Activated naive CD8-positive, alpha-beta T cell treated with anti-CD3 and anti-CD28 coated beads, Interleukin-2, amount 50 U/mL, for 16 hours (primary cell): ENCODE results near the gene NEURL1.

ENCODE experiments used
- DNase-seq: peaks from one replicate; pipeline ENCODE4 v3.0.0-alpha.2; 2020; ENCODE audit warnings: low read depth, low spot score

Gene NEURL1

DNA sequence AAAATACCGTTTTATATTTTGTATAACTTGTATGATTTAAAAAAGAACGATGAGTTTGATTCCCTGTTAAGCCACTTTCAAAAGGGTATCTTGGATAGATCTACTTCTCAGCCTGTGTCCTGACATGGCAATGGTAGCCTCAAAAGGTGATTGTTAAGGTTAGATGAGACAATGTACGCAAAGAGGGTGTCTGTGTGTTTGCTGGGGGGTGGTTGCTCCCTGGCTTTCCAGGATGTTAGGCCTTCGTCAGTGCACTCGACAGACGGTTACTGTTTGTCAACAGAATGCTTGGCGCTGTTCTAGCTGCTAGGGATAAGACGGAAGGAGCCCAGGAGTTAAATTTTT is 90.3 kb downstream of the NEURL1 start:
- DNase-seq, result no peak

DNA sequence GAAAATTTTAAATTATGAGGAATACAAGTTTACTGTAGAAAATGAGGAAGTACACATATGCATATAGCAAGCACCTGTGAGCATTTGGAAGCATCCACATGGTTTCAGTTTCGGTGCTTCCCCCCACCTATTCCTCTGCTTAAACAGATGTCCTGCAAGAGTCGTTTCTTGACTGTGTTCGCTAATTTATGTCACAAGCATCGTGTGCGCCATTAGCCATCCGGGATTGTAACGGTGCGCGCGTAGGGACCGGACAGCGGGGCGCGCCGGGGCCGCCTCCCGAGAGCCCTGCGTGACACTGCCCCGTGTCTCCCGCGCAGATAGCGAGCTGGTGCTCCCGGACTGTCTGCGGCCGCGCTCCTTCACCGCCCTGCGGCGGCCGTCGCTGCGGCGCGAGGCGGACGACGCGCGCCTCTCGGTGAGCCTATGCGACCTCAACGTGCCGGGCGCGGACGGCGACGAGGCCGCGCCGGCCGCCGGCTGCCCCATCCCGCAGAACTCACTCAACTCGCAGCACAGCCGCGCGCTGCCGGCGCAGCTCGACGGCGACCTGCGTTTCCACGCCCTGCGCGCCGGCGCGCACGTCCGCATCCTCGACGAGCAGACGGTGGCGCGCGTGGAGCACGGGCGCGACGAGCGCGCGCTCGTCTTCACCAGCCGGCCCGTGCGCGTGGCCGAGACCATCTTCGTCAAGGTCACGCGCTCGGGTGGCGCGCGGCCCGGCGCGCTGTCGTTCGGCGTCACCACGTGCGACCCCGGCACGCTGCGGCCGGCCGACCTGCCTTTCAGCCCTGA is 90.9 kb downstream of the NEURL1 start:
- no peak for DNase-seq

- no peak for DNase-seq
Observed at GRCh38 chr10:103585011-103585405, 91.5 kb downstream of the NEURL1 start.

DNA sequence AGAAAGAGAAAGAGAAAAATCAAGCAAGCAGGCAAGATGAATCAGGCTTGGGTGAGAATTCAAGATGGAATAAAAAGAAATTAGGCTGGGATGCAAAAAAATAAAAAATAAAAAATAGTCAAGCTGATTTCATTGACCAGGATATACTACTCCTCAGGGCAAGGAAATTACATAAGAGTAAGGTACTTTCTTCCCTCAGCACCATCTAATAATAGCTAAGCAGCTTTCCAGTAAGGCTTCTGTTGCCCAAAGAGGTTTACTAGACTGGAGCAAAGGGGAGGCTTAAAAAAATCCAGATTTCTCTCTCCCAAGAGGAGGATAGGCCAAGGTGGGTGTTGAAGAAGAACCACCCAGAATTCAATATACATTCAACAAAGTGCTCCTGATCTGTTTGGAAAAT is 93.6 kb downstream of the NEURL1 start:
- no peak for DNase-seq

DNA sequence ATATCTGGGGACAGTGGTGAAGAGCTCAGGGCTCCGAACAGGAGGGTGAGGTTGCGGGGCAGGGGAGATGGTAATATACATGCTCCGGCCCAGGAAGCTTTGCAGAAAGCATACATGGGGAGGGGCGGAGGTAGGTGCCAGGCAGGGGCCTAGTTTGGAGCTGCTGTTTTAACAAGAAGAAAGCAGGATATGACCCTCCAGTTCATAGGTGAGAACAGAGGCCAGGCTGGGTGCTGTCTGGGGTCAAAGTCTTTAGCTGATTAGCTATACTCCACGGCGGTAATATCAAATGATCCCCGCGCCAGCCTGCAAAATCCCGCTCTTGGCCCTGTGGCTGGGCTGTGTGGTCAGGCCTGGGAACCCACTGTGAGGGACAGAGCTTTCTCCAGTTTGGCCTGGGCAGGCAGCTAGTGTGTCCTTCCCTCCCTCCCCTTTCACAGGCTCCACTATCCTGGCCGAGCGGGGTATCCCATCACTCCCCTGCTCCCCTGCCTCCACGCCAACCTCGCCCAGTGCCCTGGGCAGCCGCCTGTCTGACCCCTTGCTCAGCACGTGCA is 95.6 kb downstream of the NEURL1 start:
- DNase-seq, result no peak

- DNase-seq, result no peak
Observed at GRCh38 chr10:103590060-103590459, 96.6 kb downstream of the NEURL1 start.

- no peak for DNase-seq
Observed at GRCh38 chr10:103590744-103591291, 97.3 kb downstream of the NEURL1 start.

DNA sequence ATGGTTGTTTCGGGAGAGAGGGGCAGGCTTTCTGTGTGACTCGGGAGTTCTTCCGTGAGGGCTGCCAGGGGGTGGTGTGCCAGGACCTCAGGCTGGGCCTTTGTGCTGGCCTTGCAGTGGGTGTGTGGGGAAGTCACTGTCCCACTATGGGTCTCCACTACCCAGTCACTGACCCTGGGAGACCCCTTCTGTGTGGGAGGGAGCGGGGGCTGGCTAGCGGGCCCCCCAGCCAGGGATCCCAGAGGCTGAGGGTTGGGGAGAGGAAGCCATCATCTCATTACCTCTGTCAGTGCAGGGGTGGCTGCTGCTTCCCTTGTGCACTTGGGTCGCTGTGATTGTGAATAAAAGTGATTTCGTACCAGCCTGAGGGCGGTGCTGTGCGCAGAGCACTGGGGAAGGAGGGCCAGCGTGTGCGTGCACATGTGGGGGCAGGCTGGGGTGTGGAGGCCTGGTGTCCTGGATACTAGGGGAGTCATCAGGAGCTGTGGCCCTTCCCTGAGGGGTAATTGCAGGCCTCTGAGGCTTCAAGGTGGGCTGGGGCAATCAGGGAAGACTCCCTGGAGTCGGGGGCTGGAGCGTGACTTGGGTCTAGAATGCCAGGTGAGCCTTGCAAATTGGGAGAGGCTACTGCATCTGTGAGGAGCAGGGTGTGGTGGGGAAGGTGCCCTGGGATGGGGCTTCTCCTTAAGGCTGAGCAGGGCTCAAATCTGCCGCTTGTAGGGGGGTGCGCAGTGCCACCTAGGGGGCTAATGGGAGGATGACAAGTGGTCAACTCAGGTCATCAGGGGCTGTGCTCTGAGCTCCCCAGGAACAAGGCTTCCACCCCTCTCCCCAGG is 98.9 kb downstream of the NEURL1 start:
- no peak for DNase-seq

DNA sequence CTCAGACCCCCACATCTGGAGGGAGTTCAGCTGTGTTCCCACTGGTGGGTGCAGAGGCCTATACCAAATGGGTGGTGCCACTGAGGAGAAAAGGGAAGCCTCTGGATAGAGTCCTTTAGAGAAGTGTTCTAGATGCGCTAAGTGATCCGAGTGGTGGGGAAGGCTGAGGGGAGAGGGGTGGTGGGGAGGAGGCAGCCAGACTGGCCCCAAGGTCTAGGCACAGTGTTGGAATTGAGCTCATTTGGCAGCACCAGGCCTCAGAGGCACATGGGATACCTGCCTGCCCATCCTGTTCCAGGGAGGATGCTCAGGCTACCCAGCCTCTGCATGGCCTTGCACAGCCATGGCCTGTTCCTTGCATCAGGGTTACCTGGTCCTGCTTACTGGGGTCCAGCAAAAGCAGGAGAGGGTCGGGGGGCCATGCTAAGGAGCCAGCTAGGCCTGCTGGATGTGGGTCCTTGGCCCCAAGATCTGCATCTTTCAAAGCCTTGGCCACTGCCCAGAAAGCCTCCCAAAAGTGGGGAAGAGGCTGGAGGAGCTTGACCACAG is 99.6 kb downstream of the NEURL1 start:
- no peak for DNase-seq

DNA sequence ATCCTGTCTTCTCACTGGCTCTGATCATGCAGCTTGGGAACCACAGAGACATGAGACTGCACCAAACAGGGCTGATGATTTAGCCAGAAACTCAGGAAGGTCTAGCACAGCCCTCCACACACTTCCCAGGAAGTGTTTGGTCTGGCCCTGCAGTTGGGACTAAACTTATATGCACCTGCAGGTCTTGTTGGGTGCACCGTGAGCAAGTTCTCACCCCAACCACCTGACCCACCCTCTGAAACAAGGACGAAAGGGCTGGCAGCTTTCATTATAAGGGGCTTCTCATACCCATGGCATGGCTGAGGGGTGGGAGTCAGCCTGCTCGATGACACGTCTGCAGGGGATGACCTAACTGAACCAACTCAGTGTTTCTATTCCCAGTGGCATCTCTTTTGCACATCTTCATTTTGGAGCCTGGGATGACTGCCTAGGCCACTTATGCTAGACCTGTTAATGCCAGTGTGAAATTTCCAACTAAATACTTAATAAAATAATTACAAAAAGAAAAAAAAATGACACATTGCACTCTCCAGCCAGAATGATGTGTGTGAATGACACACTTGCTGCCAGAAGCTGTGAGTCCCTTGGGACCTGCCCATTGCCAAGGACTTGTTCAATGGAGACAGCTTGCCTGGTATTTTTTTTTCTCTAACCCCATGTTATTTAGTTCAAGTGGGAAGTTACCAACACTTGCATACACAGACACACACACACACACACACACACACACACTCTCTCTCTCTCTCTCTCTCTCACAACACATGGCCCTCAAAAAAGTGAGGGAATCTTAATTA is 102.6 kb downstream of the NEURL1 start:
- no peak for DNase-seq

GRCh38 chr10:103597003-103597402 is 103.5 kb downstream of the NEURL1 start:
- DNase-seq, result no peak

- no peak for DNase-seq
Observed at GRCh38 chr10:103598654-103599115, 105.2 kb downstream of the NEURL1 start.

DNA sequence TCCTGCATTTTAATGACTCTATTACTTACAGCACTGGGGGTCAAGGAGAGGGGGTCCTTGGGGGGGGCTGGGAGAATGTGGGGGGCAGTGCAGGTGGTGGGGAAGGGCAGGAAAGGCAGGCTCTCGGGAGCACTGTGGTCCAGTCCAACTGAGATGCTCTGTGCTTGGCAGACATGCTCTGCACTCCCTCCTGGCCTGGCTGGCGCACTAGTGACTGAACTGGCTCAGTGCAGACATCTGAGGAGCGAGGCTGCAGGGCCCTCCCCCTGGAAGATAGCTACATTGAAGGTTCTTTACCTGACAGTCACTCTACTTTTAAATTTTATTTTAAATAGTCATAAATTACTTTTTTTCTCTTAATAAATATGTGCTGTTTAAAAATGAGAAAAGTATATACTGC is 105.7 kb downstream of the NEURL1 start:
- no peak for DNase-seq

DNA sequence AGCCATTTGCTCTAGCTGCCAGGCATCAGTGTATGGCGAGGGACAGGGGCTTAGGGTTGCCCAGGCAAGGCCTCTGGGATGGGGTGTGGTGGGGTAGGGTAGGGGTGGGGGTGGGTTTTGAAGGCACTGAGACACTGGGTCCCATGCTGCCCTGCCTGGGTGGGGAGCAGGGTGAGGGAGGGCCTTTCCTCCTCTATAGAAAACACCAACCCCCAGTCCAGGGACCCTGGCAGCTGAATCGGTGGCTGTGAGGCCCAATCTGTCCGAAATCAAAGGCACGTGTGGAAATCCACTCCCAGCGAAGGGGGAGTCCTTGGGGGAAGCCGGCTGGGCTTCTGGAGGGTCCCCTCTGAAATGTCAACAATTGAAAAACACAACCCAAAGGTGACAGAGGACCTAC is 106.4 kb downstream of the NEURL1 start:
- DNase-seq, result no peak

- DNase-seq, result no peak
Observed at GRCh38 chr10:103600325-103600724, 106.8 kb downstream of the NEURL1 start.

- DNase-seq, result no peak
Observed at GRCh38 chr10:103600956-103601569, 107.6 kb downstream of the NEURL1 start.

- DNase-seq, result no peak
Observed at GRCh38 chr10:103602028-103602851, 108.7 kb downstream of the NEURL1 start.

- DNase-seq, result no peak
Observed at GRCh38 chr10:103602852-103603155, 109.3 kb downstream of the NEURL1 start.

GRCh38 chr10:103603382-103603781 is 109.9 kb downstream of the NEURL1 start:
- no peak for DNase-seq
